IPS-15b (cell line): Measurements from ENCODE around the gene CLCN4.

Experiments used
- H3K27me3 ChIP-seq: one replicate; pipeline ENCODE4 v1.6.1; 2013; ENCODE audit warnings: low read length; ENCODE audit not compliant: control insufficient read depth, insufficient read depth
- H3K36me3 ChIP-seq: one replicate; pipeline ENCODE4 v1.6.1; 2013; ENCODE audit warnings: low read length; ENCODE audit not compliant: control insufficient read depth, insufficient read depth
- H3K4me1 ChIP-seq: one replicate; pipeline ENCODE4 v1.6.1; 2013; ENCODE audit warnings: mild to moderate bottlenecking, low read length; ENCODE audit not compliant: control insufficient read depth, insufficient read depth
- H3K4me3 ChIP-seq: one replicate; pipeline ENCODE4 v1.5.1; 2013; ENCODE audit warnings: low read depth, low read length
- H3K9ac ChIP-seq: one replicate; pipeline ENCODE4 v1.6.1; 2013; ENCODE audit warnings: low read depth, mild to moderate bottlenecking, low read length
- H3K9me3 ChIP-seq: one replicate; pipeline ENCODE4 v1.6.1; 2013; ENCODE audit warnings: mild to moderate bottlenecking, low read length; ENCODE audit not compliant: control insufficient read depth, insufficient read depth

Gene CLCN4

DNA sequence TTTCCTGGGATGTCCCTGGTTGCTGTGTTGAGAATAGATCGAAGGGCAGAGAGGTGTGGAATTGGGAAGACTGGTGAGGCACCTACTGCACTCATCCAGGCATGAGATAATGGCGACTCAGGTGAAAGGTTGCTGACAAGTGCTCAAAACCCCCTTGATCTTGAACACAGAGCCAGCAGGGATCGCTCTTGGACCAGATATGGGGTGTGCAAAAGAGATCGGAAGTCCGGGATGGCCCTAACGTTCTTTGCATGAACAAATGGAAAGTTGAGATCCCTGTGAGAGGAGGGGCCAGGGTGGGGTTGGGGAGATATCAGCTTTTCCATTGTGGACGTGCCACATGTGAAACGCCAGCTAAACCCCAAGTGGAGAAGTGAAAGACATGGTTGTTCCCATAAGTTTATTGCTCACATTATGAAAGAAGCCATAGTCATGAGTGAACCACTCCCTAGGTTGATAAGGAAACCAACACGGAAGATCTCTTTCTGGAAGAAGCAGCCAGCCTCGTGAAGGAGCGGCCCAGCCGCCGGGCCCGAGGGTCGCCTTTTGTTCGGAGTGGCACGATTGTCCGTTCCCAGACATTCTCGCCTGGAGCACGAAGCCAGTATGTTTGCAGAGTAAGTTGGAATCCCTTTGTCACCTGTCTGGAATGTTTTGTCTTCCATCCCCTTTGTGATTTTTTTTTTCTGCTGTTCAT lies 22.6 kb upstream of the CLCN4 start:
- peaks cover 6% of the 10 kb centered on the region for H3K36me3 ChIP-seq
- no peaks in the 10 kb centered on the region for H3K27me3 ChIP-seq
- H3K9me3 ChIP-seq = peaks cover 4% of the 10 kb centered on the region
- H3K4me3 ChIP-seq = no peak overlapping the region
- H3K9ac ChIP-seq = no peak overlapping the region
- no peaks in the 10 kb centered on the region for H3K4me1 ChIP-seq

GRCh38 chrX:10134921-10135320 lies 21.9 kb upstream of the CLCN4 start:
- H3K9ac ChIP-seq = no peak overlapping the region
- no peaks in the 10 kb centered on the region for H3K27me3 ChIP-seq
- H3K9me3 ChIP-seq = peaks cover 4% of the 10 kb centered on the region
- H3K4me1 ChIP-seq = no peaks in the 10 kb centered on the region
- no peak overlapping the region for H3K4me3 ChIP-seq
- peaks cover 3% of the 10 kb centered on the region for H3K36me3 ChIP-seq

DNA sequence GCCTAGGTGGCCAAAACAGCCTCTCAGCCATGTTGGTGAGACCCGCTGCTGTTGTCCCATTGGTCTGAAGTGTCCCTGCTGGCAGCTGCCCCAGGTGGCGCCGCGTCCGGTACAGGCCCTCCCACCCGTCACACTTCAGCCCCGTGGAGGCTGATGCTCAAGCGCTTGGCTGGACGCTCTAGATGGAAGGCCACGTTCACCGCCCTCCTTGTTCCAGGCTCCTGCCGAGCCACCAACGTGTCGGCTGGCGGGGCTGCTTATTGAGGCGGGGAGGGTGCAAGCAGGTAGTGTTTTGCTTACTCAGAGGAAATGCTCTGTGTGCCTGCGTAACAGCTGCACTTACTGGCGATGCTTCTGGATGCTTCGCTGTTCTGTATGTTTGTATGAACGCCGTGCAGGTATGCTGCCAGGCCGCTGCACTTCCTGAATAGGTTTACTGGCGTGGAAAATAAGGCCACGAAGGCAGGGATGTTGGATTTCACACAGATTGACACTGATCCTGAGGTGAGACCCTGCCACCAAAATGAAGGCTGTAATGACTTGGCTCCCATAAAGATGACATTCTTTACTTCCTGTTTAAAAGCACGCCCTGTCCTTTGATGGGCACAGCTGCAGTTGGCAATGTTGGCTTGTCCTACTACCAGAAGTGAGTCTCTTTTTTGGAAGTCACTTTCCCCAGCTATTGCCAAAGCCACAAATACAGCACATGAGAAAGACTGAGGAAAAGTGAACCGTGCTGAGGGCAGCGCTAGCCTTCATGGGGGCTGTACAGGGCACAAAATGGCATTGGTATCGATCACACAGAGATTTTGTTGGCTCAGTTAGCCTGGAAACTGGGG lies 21.0 kb upstream of the CLCN4 start:
- Histone ChIP-seq H3K36me3 (peaks cover 3% of the 10 kb centered on the region), H3K4me3 (no peak overlapping the region), H3K27me3 (no peaks in the 10 kb centered on the region), H3K9ac (no peak overlapping the region), H3K9me3 (peaks cover 4% of the 10 kb centered on the region), H3K4me1 (no peaks in the 10 kb centered on the region)

GRCh38 chrX:10138726-10139125 lies 18.0 kb upstream of the CLCN4 start:
- H3K36me3 ChIP-seq = peaks cover 3% of the 10 kb centered on the region
- H3K4me3 ChIP-seq = no peak overlapping the region
- peaks cover 3% of the 10 kb centered on the region for H3K9me3 ChIP-seq
- H3K4me1 ChIP-seq = no peaks in the 10 kb centered on the region
- no peaks in the 10 kb centered on the region for H3K27me3 ChIP-seq
- no peak overlapping the region for H3K9ac ChIP-seq

DNA sequence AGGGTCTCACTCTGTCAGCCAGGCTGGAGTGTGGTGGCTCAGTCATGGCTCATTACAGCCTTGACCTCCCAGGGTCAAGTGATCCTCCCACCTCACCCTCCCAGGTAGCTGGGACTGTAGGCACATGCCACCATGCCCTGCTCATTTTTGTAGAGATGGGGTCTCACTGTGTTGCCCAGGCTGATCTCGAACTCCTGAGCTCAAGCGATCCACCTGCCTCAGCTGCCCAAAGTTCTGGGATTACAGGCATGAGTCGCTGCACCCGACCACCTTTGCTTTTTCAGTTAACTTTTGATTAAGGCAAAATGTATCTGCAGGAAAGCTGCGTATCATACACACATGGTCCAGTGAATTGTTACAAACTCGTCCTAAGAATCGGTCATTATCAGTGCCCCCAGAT lies 16.5 kb upstream of the CLCN4 start:
- Histone ChIP-seq H3K36me3 (peaks cover 3% of the 10 kb centered on the region), H3K9me3 (no peaks in the 10 kb centered on the region), H3K27me3 (no peaks in the 10 kb centered on the region), H3K9ac (no peak overlapping the region), H3K4me1 (no peaks in the 10 kb centered on the region), H3K4me3 (no peak overlapping the region)

DNA sequence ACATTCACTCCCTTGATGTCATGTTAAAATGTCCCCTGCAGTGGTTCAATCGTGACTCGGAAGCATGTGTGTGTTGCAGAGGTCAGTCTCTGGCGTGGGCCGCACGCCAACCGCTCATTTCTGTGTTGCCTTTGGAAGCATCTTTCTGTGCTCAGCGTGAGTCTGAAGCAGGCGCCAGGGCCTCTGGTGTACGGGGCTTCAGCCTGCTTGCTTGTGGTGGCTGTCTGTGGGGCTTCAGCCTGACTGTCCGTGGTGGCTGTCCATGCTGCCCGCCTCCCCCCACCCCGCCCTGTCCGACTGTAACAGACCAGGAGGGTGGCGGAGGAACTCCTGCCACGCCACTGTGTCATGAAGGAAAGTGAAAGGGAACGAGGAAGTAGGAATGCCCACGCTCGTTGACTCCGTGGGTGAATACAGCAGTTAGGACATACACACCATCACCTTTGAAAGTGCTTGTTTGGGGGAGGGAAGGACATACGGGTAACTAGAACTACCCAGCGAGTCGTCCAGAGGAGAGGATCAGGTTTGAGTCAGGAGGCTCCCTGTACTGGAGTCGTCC lies 14.7 kb upstream of the CLCN4 start:
- Histone ChIP-seq H3K4me3 (no peak overlapping the region), H3K27me3 (no peaks in the 10 kb centered on the region), H3K36me3 (no peaks in the 10 kb centered on the region), H3K9me3 (no peaks in the 10 kb centered on the region), H3K4me1 (no peaks in the 10 kb centered on the region), H3K9ac (no peak overlapping the region)

- Histone ChIP-seq H3K4me3 (no peak overlapping the region), H3K4me1 (no peaks in the 10 kb centered on the region), H3K36me3 (no peaks in the 10 kb centered on the region), H3K9me3 (no peaks in the 10 kb centered on the region), H3K27me3 (no peaks in the 10 kb centered on the region), H3K9ac (no peak overlapping the region)
Observed at GRCh38 chrX:10143071-10143983, 13.4 kb upstream of the CLCN4 start.

GRCh38 chrX:10146346-10146745 lies 10.4 kb upstream of the CLCN4 start:
- no peaks in the 10 kb centered on the region for H3K36me3 ChIP-seq
- H3K4me3 ChIP-seq = no peak overlapping the region
- no peaks in the 10 kb centered on the region for H3K9me3 ChIP-seq
- H3K9ac ChIP-seq = no peak overlapping the region
- H3K4me1 ChIP-seq = no peaks in the 10 kb centered on the region
- H3K27me3 ChIP-seq = no peaks in the 10 kb centered on the region

- Histone ChIP-seq H3K36me3 (no peaks in the 10 kb centered on the region), H3K9ac (no peak overlapping the region), H3K27me3 (no peaks in the 10 kb centered on the region), H3K9me3 (no peaks in the 10 kb centered on the region), H3K4me1 (no peaks in the 10 kb centered on the region), H3K4me3 (no peak overlapping the region)
Observed at GRCh38 chrX:10152086-10152485, 4.7 kb upstream of the CLCN4 start.

DNA sequence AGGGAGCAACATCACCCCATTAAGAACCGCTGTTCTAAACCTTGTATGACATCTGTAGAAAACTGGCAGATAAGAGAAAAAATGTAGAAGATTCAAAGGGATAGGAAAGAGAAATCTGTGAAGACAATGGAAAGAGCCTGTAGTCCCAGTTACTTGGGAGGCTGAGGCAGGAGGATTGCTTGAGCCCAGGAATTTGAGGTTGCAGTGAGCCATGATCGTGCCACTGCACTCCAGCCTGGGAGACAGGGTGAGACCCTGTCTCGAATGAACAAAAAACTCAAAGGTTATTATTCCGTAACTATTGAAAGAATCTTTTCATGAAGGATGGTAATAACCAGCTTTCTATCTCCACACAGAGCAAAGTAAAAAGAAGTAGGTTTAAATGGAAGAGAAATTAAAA lies 1.6 kb upstream of the CLCN4 start:
- Histone ChIP-seq H3K9ac (no peak overlapping the region), H3K4me1 (peaks cover 3% of the 10 kb centered on the region), H3K36me3 (no peaks in the 10 kb centered on the region), H3K27me3 (no peaks in the 10 kb centered on the region), H3K9me3 (no peaks in the 10 kb centered on the region), H3K4me3 (no peak overlapping the region)

- no peaks in the 10 kb centered on the region for H3K36me3 ChIP-seq
- H3K9ac ChIP-seq = no peak overlapping the region
- no peaks in the 10 kb centered on the region for H3K9me3 ChIP-seq
- peaks cover 3% of the 10 kb centered on the region for H3K4me1 ChIP-seq
- H3K27me3 ChIP-seq = no peaks in the 10 kb centered on the region
- peak overlapping the region; percentile 36 for H3K4me3 ChIP-seq
Observed at GRCh38 chrX:10157032-10157341, 212 bp downstream of the CLCN4 start.
